Measurements from ENCODE around the gene MMUT.
"Not testable (repeated sequence)": the region's sequence is repeated elsewhere in the genome, so short reads cannot be mapped to it uniquely, and the experiment has no call there.

DNA sequence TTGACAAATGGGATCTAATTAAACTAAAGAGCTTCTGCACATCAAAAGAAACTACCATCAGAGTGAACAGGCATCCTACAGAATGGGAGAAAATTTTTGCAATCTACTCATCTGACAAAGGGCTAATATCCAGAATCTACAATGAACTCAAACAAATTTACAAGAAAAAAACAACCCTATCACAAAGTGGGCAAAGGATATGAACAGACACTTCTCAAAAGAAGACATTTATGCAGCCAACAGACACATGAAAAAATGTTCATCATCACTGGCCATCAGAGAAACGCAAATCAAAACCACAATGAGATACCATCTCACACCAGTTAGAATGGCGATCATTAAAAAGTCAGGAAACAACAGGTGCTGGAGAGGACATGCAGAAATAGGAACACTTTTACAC lies 13.5 kb upstream of the MMUT start:
- TF ChIP-seq EZH2 (IDR thresholded peaks at IDR 0.05; ENCODE audit: insufficient read depth, poor library complexity, severe bottlenecking); EZH2phosphoT487 (IDR thresholded peaks at IDR 0.05; ENCODE audit: insufficient read depth, low read depth): not testable (repeated sequence)
